Pulmonary artery endothelial cell (primary cell): ENCODE data around the gene COA1. TPM values are rescaled to one million over a fixed set of nuclear protein-coding genes. Genes with fewer than 3 reads are reported as not detected.
A peak's percentile ranks its signal among the peaks of the same experiment; 100 is the strongest.
"Not testable (repeated sequence)": the region's sequence is repeated elsewhere in the genome, so short reads cannot be mapped to it uniquely, and the experiment has no call there.

Experiments used
- DNase-seq: peaks from one replicate; pipeline ENCODE4 v3.0.0-alpha.2; 2011; ENCODE audit warnings: low read depth, low spot score
- total RNA-seq: library from RNA; depleted of rRNA; stranded (reverse); fragments of >200 nt; gene quantifications from 2 replicates; pipeline ENCODE4 v1.2.3, GENCODE V29; 2014

Gene COA1
- total RNA-seq, 1 donor from 2014 or later = 47.8 TPM

GRCh38 chr7:43692582-43693373 lies 36.5 kb downstream of the COA1 start:
- no peak for DNase-seq

GRCh38 chr7:43691611-43692010 lies 37.7 kb downstream of the COA1 start:
- no peak for DNase-seq

- DNase-seq = no peak
These were observed 40.2 kb downstream of the COA1 start for GRCh38 chr7:43689115-43689514.

- DNase-seq = not testable (repeated sequence)
These were observed 41.5 kb downstream of the COA1 start for GRCh38 chr7:43687866-43688265.

- no peak for DNase-seq
These were observed 42.3 kb downstream of the COA1 start for GRCh38 chr7:43686991-43687390.

GRCh38 chr7:43680736-43681135 lies 48.6 kb downstream of the COA1 start:
- no peak for DNase-seq

GRCh38 chr7:43679210-43680068 lies 49.9 kb downstream of the COA1 start:
- DNase-seq = no peak

GRCh38 chr7:43678315-43678714 lies 51.0 kb downstream of the COA1 start:
- DNase-seq = no peak

- no peak for DNase-seq
These were observed 51.5 kb downstream of the COA1 start for GRCh38 chr7:43677864-43678263.

GRCh38 chr7:43674559-43675436 lies 54.5 kb downstream of the COA1 start:
- peak; percentile 58 for DNase-seq

GRCh38 chr7:43673243-43673976 lies 55.9 kb downstream of the COA1 start:
- DNase-seq = not testable (repeated sequence)

- DNase-seq = no peak
These were observed 57.8 kb downstream of the COA1 start for GRCh38 chr7:43671521-43671920.

GRCh38 chr7:43669286-43670081 lies 59.8 kb downstream of the COA1 start:
- DNase-seq = no peak

GRCh38 chr7:43668035-43668434 lies 61.3 kb downstream of the COA1 start:
- no peak for DNase-seq

- DNase-seq = no peak
These were observed 62.4 kb downstream of the COA1 start for GRCh38 chr7:43666938-43667337.

- DNase-seq = no peak
These were observed 64.6 kb downstream of the COA1 start for GRCh38 chr7:43664681-43665080.

- DNase-seq = no peak
These were observed 69.2 kb downstream of the COA1 start for GRCh38 chr7:43660141-43660540.

- no peak for DNase-seq
These were observed 69.8 kb downstream of the COA1 start for GRCh38 chr7:43659549-43659896.

GRCh38 chr7:43658718-43659548 lies 70.4 kb downstream of the COA1 start:
- no peak for DNase-seq
